Nephron (organoid): ENCODE results near the gene C19orf67.
A peak's percentile ranks its signal among the peaks of the same experiment; 100 is the strongest.
"Not testable (repeated sequence)": the region's sequence is repeated elsewhere in the genome, so short reads cannot be mapped to it uniquely, and the experiment has no call there.

Source experiments
- H3K27ac Mint-ChIP-seq, 3 experiments: 2 replicates each; pipeline ENCODE4 v1.8.0; 2020; ENCODE audit warnings: mixed read lengths in 3 of 3, mild to moderate bottlenecking in 2 of 3, moderate library complexity in 1 of 3
- H3K27me3 Mint-ChIP-seq: 2 replicates; pipeline ENCODE4 v1.8.0; 2021; ENCODE audit warnings: low read depth, mild to moderate bottlenecking, moderate library complexity, mixed read lengths
- H3K36me3 Mint-ChIP-seq: 2 replicates; pipeline ENCODE4 v1.8.0; 2020; ENCODE audit warnings: low read depth, mixed read lengths
- H3K4me1 Mint-ChIP-seq: 2 replicates; pipeline ENCODE4 v1.8.0; 2020; ENCODE audit warnings: mixed read lengths
- H3K4me3 Mint-ChIP-seq, 3 experiments: 2 replicates each; pipeline ENCODE4 v1.8.0; 2020; ENCODE audit warnings: mild to moderate bottlenecking in 3 of 3, mixed read lengths in 3 of 3, moderate library complexity in 2 of 3
- H3K9me3 Mint-ChIP-seq: 2 replicates; pipeline ENCODE4 v1.8.0; 2020; ENCODE audit warnings: mixed read lengths
- CTCF ChIP-seq, 3 experiments: fragments of 200-600 bp; sonication (generic); IDR thresholded peaks; one replicate each; pipeline ENCODE4 v1.5.0; 2021; ENCODE audit warnings: antibody characterized with exemption in 3 of 3; ENCODE audit not compliant: unreplicated experiment in 3 of 3

Gene C19orf67

DNA sequence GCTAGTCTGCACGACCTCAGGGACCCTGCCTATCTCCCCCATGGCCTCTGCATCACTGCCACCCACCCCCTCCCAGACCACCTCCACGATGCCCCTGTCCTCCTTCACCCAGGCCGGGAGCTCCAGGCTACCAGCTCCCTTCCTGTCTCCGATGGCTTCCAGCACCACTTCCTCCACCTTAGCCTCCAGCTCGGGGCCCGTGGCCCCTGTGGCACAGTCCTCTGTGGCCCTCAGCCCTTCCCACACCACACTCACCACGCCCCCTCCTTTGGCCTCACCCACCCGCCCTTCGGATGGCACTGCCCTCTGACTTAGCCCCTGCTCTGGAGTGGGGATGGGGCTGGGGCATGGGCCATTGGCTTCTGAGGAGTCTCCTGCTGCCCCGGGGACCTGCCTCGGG lies 30.9 kb downstream of the C19orf67 start:
- Mint-ChIP-seq H3K27ac (no peak overlapping the region), H3K4me1 (peaks cover under 1% of the 10 kb centered on the region), H3K36me3 (peaks cover 19% of the 10 kb centered on the region), H3K9me3 (peaks cover 3% of the 10 kb centered on the region), H3K27me3 (peaks cover 39% of the 10 kb centered on the region), H3K4me3 (no peak overlapping the region)
- no peak for TF ChIP-seq CTCF (IDR thresholded peaks at IDR 0.05; ENCODE audit: unreplicated experiment in 3 of 3)

DNA sequence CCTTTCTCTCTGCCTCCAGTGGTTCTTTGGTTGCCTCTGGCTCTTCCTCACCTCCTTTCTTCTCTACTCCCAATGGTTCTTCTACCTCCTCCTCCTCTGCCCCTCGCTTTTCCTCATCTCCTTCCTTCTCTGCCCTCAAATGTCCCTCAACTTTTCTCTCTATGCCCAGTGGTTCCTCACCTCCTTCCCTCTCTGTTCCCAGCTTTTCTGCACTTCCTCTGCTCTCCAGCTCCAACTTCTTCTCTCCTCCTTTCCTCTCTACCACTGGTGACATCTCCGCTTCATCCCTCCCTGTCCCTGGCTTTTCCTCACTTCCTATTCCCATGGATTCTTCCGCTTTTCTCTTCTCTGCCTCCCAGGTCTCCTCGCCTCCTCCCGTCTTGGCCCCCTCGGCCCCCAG lies 31.5 kb downstream of the C19orf67 start:
- Mint-ChIP-seq H3K36me3 (peaks cover 19% of the 10 kb centered on the region), H3K27me3 (peaks cover 33% of the 10 kb centered on the region), H3K4me1 (no peaks in the 10 kb centered on the region), H3K9me3 (peaks cover 3% of the 10 kb centered on the region), H3K27ac (peak overlapping the region in 1 of 3 experiments; percentile 24), H3K4me3 (peak overlapping the region in 1 of 3 experiments; percentile 25)
- no peak for TF ChIP-seq CTCF (IDR thresholded peaks at IDR 0.05; ENCODE audit: unreplicated experiment in 3 of 3)

GRCh38 chr19:14053500-14053899 lies 32.1 kb downstream of the C19orf67 start:
- peaks cover 27% of the 10 kb centered on the region for H3K27me3 Mint-ChIP-seq
- H3K4me1 Mint-ChIP-seq, result no peaks in the 10 kb centered on the region
- peaks cover 19% of the 10 kb centered on the region for H3K36me3 Mint-ChIP-seq
- H3K9me3 Mint-ChIP-seq, result peaks cover 3% of the 10 kb centered on the region
- TF ChIP-seq CTCF (IDR thresholded peaks at IDR 0.05; ENCODE audit: unreplicated experiment in 3 of 3), result no peak
- H3K27ac Mint-ChIP-seq, result no peak overlapping the region
- no peak overlapping the region for H3K4me3 Mint-ChIP-seq

GRCh38 chr19:14053032-14053431 lies 32.6 kb downstream of the C19orf67 start:
- H3K9me3 Mint-ChIP-seq, result peaks cover 3% of the 10 kb centered on the region
- peaks cover 19% of the 10 kb centered on the region for H3K36me3 Mint-ChIP-seq
- H3K27ac Mint-ChIP-seq, result no peak overlapping the region
- no peaks in the 10 kb centered on the region for H3K4me1 Mint-ChIP-seq
- no peak for TF ChIP-seq CTCF (IDR thresholded peaks at IDR 0.05; ENCODE audit: unreplicated experiment in 3 of 3)
- H3K4me3 Mint-ChIP-seq, result no peak overlapping the region
- peaks cover 22% of the 10 kb centered on the region for H3K27me3 Mint-ChIP-seq

GRCh38 chr19:14052470-14052869 lies 33.1 kb downstream of the C19orf67 start:
- Mint-ChIP-seq H3K9me3 (peaks cover 3% of the 10 kb centered on the region), H3K4me3 (no peak overlapping the region), H3K27me3 (peaks cover 18% of the 10 kb centered on the region), H3K27ac (no peak overlapping the region), H3K36me3 (peaks cover 19% of the 10 kb centered on the region), H3K4me1 (no peaks in the 10 kb centered on the region)
- TF ChIP-seq CTCF (IDR thresholded peaks at IDR 0.05; ENCODE audit: unreplicated experiment in 3 of 3), result no peak

- peaks cover 16% of the 10 kb centered on the region for H3K27me3 Mint-ChIP-seq
- TF ChIP-seq CTCF (IDR thresholded peaks at IDR 0.05; ENCODE audit: unreplicated experiment in 3 of 3), result no peak
- peaks cover 19% of the 10 kb centered on the region for H3K36me3 Mint-ChIP-seq
- no peak overlapping the region for H3K4me3 Mint-ChIP-seq
- H3K9me3 Mint-ChIP-seq, result peaks cover 3% of the 10 kb centered on the region
- no peaks in the 10 kb centered on the region for H3K4me1 Mint-ChIP-seq
- H3K27ac Mint-ChIP-seq, result no peak overlapping the region
These were observed 33.6 kb downstream of the C19orf67 start for GRCh38 chr19:14051980-14052379.

- peaks cover 19% of the 10 kb centered on the region for H3K36me3 Mint-ChIP-seq
- not testable (repeated sequence) for H3K4me1 Mint-ChIP-seq, H3K27ac Mint-ChIP-seq, H3K4me3 Mint-ChIP-seq, H3K9me3 Mint-ChIP-seq, H3K27me3 Mint-ChIP-seq
These were observed 34.6 kb downstream of the C19orf67 start for GRCh38 chr19:14050961-14051360.
